Stimulated activated naive B cell treated with anti-CD40 and anti-IgM and Interleukin-4, amounts not matched to agents 10 μg/mL and 1 μg/mL and 100 μg/mL, for 72 hours (primary cell): ENCODE measurements around the gene LCTL.

Source experiments
- ATAC-seq, 2 donors: fragments of 150-1000 bp; cut with Tn5 transposase; replicated peaks; 2 replicates each; pipeline ENCODE4 v1.10.0; 2021; ENCODE audit warnings: moderate library complexity in 1 of 2
- DNase-seq: peaks from one replicate; pipeline ENCODE4 v3.0.0; 2021
- H3K27ac Mint-ChIP-seq: one replicate; pipeline ENCODE4 v1.8.0; 2022; ENCODE audit warnings: mild to moderate bottlenecking, mixed read lengths
- H3K27me3 Mint-ChIP-seq, 2 donors: one replicate each; pipeline ENCODE4 v1.8.0; 2022; ENCODE audit warnings: mixed read lengths in 2 of 2
- H3K36me3 Mint-ChIP-seq, 2 donors: one replicate each; pipeline ENCODE4 v1.8.0; 2022; ENCODE audit warnings: mixed read lengths in 2 of 2, mild to moderate bottlenecking in 1 of 2
- H3K4me1 Mint-ChIP-seq, 2 donors: one replicate each; pipeline ENCODE4 v1.8.0; 2022; ENCODE audit warnings: mixed read lengths in 2 of 2, mild to moderate bottlenecking in 1 of 2
- H3K4me3 Mint-ChIP-seq, 2 donors: one replicate each; pipeline ENCODE4 v1.8.0; 2022; ENCODE audit warnings: mild to moderate bottlenecking in 2 of 2, mixed read lengths in 2 of 2, moderate library complexity in 1 of 2
- H3K9me3 Mint-ChIP-seq, 2 donors: one replicate each; pipeline ENCODE4 v1.8.0; 2022; ENCODE audit warnings: mixed read lengths in 2 of 2, mild to moderate bottlenecking in 1 of 2

The LCTL gene

DNA sequence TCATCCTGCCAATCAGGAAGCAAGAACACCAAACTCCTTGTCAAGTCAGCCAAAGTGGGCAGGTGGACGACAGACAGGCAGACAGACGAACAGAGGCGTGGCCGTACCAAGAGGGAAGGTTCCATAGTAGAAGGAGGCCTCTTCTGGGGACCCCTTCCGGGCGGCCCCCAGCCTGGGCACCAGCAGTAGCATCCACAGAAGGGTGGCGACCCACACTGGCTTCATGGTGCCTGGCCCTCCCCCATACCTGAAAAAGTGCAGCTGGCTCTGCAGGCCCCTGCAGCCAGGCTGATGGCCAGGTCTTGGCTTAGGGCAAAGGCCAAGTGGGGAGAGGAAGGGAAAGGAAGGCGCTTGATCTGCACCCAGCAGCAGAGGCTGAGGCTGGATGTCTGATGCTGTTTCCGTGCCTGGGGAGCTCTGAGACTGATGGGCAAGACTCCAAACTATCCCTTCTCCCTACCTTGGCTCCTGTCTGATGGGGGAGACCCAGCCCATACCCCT, 607 bp downstream of the LCTL start:
- Mint-ChIP-seq H3K36me3 (peaks cover 0 to 2% of the 10 kb centered on the region in 2 donors), H3K27ac (no peak overlapping the region), H3K27me3 (peaks cover 0 to 8% of the 10 kb centered on the region in 2 donors), H3K4me3 (no peak overlapping the region), H3K9me3 (no peaks in the 10 kb centered on the region), H3K4me1 (peaks cover 6 to 10% of the 10 kb centered on the region in 2 donors)
- DNase-seq (no peak), ATAC-seq (no peak)

DNA sequence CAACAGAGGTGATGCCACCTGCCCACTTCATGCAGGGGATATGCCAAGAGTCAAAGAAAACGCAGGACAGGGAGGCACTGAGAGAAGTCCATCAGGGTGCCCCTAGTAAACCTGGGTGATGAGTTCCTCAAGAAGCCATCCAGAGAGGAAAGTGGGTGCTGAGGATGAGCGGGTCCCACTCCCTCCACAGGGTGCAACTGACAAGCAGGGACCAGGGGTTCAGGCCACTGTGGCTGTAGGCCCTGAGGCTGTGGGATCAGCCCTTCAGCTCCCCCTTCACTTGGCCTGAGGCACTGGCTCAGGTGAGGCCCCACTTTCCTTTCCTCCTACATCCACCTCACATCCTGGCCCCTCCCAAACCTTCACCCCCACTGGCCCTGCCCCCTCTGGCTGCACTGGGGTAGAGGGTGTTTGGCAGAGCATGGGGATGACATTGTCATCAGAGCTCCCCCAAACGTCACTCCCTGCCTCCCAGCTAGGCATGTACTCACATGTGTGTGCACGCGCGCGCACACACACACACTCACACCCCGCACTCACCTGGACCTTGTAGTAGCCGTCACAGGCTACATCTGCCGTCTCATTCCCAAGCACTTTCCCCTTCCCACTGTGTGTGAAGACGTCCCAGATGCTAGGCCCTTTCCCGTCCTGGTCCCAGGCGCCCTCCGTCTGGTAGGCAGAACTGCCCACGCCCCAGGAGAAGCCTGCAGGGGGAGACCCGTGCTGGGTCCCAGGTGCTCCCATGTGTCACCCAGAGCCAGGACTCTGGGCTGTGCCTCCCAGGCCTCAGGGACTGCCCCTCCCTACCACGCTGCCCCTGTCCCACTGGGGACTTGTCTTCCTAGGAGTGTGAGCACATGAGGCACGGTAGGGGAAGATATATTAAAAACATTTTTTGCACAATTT, 1.4 kb downstream of the LCTL start:
- Mint-ChIP-seq H3K36me3 (peaks cover 0 to 3% of the 10 kb centered on the region in 2 donors), H3K27me3 (peaks cover 0 to 8% of the 10 kb centered on the region in 2 donors), H3K27ac (no peak overlapping the region), H3K4me1 (peaks cover 6 to 10% of the 10 kb centered on the region in 2 donors), H3K4me3 (no peak overlapping the region), H3K9me3 (no peaks in the 10 kb centered on the region)
- DNase-seq, result no peak
- ATAC-seq, result no peak

DNA sequence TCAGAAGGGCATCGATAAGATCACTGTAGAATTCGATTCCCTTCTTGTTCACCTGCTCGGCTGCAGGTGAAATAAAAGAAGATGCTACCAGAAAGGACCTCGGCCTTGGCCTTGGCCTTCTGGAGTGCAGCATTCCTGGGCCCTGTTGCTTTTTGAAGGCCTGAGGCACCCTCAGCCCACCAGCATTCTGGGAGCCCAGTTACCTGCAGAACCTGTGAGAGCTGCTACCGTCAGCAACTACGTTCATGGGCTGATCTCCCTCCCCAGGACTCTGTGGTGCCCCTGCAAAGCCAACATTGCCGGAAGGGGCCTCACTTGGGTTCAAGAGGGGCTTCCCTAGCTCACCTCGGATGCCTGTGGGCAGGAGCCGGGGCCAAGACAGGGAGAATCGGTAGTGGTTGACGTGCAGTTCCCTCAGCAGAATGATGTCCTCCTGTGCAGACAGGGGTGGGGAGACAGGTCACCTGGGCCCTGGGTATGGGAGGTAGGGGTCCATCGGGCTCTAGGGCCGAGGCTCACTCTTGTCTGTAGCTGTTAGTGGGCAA, 2.2 kb downstream of the LCTL start:
- Mint-ChIP-seq H3K27me3 (peaks cover 0 to 8% of the 10 kb centered on the region in 2 donors), H3K36me3 (peaks cover 0 to 3% of the 10 kb centered on the region in 2 donors), H3K27ac (no peak overlapping the region), H3K4me3 (no peak overlapping the region), H3K9me3 (no peaks in the 10 kb centered on the region), H3K4me1 (peaks cover 6 to 10% of the 10 kb centered on the region in 2 donors)
- DNase-seq (no peak), ATAC-seq (no peak)

DNA sequence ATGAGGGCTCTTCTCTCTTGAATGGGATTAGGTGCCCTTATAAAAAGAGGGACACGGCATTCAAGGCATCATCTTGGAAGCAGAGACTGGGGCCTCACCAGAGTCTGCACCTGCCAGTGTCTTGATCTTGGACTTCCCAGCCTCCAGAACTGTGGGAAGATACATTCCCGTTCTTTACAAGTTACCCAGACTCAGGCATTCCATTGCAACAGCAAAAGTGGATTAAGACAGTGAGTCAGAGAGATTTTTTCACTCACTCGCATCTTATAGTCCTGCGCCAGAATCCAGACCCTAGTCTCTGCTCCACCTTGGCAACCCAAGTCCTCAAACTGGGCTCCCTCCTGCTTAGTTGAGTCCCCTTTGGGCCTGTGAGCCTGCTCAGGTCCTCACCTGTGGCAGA, 2.7 kb downstream of the LCTL start:
- Mint-ChIP-seq H3K36me3 (peaks cover 3% of the 10 kb centered on the region in 2 donors), H3K9me3 (no peaks in the 10 kb centered on the region), H3K4me3 (no peak overlapping the region), H3K27me3 (peaks cover 0 to 8% of the 10 kb centered on the region in 2 donors), H3K27ac (no peak overlapping the region), H3K4me1 (peaks cover 6 to 10% of the 10 kb centered on the region in 2 donors)
- DNase-seq, result no peak
- no peak for ATAC-seq

DNA sequence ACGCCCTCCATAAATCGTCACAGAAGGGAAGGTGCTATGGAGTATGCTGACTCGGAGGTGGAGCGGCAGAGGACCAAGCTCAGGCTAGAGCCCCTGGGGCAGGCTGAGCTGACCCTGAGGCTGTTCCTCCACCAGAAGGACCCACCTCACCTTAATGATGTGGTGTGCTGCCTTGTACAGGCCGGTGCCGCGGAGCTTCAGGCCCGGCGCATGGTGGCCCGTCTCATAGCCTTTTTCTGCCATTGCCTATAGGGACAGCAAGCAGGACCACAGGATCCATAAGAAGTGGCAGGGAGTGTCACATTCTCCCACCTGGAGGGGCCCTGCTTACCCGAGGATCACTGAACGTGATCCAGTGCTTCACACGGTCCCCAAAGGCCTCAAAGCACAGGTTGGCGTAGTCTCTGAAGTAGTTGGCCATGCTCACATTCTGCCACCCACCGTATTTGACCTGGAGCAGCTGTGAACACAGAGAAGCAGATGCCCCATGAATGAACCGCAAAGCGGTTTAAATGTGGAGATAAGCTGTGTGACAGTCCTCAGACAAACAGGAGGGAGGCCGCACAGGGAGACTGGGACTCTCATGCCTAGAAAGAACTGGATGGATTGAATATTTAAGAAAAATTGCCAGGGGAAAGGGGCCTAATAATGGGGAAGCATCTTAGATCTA, 4.8 kb downstream of the LCTL start:
- H3K4me3 Mint-ChIP-seq, result no peak overlapping the region
- H3K27me3 Mint-ChIP-seq, result no peaks in the 10 kb centered on the region
- DNase-seq, result no peak
- H3K9me3 Mint-ChIP-seq, result no peaks in the 10 kb centered on the region
- no peak for ATAC-seq
- H3K4me1 Mint-ChIP-seq, result no peaks in the 10 kb centered on the region
- H3K36me3 Mint-ChIP-seq, result peaks cover 3% of the 10 kb centered on the region in 2 donors
- no peak overlapping the region for H3K27ac Mint-ChIP-seq

DNA sequence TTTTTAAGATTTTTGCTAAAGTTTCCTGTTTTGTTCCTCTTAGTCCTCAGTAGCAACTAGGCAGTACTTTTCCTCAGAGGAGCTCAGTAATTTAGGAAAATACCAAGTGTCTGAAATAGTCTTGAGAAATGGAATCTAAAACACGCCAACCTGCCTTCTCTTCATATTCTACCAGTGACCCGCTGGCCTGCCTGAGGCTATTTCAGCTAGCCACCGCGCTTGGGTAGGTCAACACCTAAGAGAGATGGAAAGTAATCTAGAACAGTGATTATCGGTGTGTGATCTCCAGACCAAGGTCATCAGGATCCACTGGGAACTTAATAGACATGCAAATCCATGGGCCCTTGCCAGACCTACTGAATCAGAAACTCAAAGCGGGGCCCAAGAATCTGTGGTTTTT, 7.5 kb downstream of the LCTL start:
- no peak for ATAC-seq
- H3K27ac Mint-ChIP-seq, result no peak overlapping the region
- no peaks in the 10 kb centered on the region for H3K27me3 Mint-ChIP-seq
- no peak overlapping the region for H3K4me3 Mint-ChIP-seq
- peaks cover 11 to 15% of the 10 kb centered on the region in 2 donors for H3K36me3 Mint-ChIP-seq
- H3K9me3 Mint-ChIP-seq, result peaks cover 4% of the 10 kb centered on the region in 2 donors
- no peaks in the 10 kb centered on the region for H3K4me1 Mint-ChIP-seq
- no peak for DNase-seq

DNA sequence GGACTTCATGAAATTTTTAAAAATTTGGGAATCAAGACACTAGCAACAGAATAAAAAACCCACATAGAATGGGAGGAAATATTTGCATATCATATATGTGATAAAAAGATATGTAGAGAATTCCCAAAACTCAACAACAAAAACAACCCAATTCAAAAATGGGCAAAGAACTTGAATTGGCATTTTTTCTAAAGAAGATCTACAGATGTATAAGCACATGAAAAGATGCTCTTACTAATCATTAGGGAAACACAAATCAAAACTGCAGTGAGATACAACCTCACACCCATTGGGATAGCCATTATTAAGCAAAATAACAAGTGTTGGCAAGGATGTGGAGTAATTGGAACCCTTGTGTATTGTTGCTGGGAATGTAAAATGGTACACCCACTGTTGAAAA, 10.1 kb downstream of the LCTL start:
- DNase-seq (no peak), ATAC-seq (no peak)
- Mint-ChIP-seq H3K36me3 (peaks cover 19 to 23% of the 10 kb centered on the region in 2 donors), H3K4me3 (no peak overlapping the region), H3K27me3 (no peaks in the 10 kb centered on the region), H3K27ac (no peak overlapping the region), H3K9me3 (peaks cover 4% of the 10 kb centered on the region in 2 donors), H3K4me1 (no peaks in the 10 kb centered on the region)

DNA sequence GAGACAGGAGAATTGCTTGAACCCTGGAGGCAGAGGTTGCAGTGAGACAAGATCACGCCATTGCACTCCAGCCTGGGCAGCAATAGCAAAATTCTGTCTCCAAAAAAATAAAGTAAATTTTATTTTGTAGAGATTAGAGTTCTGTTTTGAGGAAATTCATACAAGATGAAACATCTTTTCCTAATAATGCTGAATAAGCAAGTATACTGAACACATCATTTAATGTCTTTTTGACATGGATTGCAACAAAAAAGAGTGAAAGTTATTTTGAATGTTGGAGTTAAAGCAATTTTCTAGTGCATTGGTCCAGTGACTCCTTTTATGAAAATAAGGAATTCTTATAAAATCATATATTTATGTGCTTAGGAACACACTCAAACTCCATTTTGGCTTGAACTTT, 20.5 kb downstream of the LCTL start:
- no peak for ATAC-seq
- H3K36me3 Mint-ChIP-seq, result peaks cover 21 to 35% of the 10 kb centered on the region in 2 donors

DNA sequence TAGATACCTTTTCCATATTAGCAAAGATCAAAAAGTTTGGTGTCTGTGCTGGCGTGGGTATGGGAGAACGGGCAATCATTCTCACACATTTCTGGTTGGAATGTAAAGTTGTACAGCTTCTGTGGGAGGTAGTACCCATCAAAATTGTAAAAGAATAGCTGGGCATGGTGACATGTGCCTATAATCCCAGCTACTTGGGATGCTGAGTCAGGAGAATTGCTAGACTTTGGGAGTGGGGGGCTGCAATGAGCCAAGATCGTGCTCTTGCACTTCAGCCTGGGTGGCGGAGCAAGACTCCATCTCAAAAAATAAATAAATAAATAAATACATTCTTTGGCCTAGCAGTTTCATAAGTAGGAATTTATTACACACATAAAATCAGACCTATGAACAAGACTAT, 22.9 kb downstream of the LCTL start:
- Mint-ChIP-seq H3K27me3 (no peaks in the 10 kb centered on the region), H3K4me3 (no peak overlapping the region), H3K36me3 (peaks cover 32 to 45% of the 10 kb centered on the region in 2 donors), H3K9me3 (no peaks in the 10 kb centered on the region), H3K4me1 (no peaks in the 10 kb centered on the region), H3K27ac (no peak overlapping the region)
- no peak for DNase-seq
- no peak for ATAC-seq

More for the DNA sequence above, 20.5 kb downstream of the LCTL start:
- Mint-ChIP-seq H3K27me3 (no peaks in the 10 kb centered on the region), H3K4me3 (no peak overlapping the region), H3K27ac (no peak overlapping the region), H3K9me3 (no peaks in the 10 kb centered on the region), H3K4me1 (no peaks in the 10 kb centered on the region)
- DNase-seq, result no peak

DNA sequence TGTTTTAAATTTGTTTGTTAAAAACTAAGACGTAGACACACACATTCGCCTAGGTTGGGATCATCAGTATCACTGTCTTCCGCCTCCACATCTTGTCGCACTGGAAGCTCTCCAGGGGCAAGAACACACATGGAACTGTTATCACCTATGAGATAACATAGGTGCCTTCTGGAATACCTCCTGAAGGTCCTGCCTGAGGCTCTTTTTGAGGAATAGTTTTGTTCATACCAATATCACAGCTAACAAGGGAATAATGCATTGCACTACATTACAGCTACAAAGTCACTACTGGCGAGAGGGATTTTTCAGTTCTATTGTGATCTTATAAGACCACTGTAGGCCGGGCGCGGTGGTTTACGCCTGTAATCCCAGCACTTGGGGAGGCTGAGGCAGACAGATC, 30.7 kb downstream of the LCTL start:
- Mint-ChIP-seq H3K27ac (no peak overlapping the region), H3K4me3 (no peak overlapping the region), H3K27me3 (no peaks in the 10 kb centered on the region), H3K36me3 (peaks cover 33 to 50% of the 10 kb centered on the region in 2 donors), H3K9me3 (no peaks in the 10 kb centered on the region), H3K4me1 (no peaks in the 10 kb centered on the region)
- ATAC-seq, result no peak
- DNase-seq, result no peak

DNA sequence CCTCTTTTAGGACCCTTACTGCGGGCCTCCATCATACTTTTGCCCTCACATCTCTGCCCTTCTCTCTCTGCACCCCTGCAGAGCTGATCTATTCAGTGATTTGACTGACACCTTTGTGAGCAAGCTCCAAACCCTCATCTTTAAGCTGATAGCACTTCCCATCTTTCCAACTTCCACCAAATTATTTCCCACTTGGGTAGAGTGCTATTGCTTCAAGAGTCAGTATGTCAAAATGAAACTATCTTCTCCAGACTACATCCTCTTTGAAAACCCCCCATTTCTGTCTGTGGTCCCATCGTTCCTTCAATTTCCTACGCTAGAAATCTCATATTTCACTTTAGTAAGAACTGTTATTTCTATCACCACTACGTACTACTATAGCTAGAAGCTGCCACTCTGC, 41.0 kb downstream of the LCTL start:
- Mint-ChIP-seq H3K9me3 (no peaks in the 10 kb centered on the region), H3K27ac (no peak overlapping the region), H3K4me3 (no peak overlapping the region), H3K36me3 (peaks cover 32 to 49% of the 10 kb centered on the region in 2 donors), H3K4me1 (peaks cover 7 to 11% of the 10 kb centered on the region in 2 donors), H3K27me3 (no peaks in the 10 kb centered on the region)
- ATAC-seq (peak in 1 of 2 donors; percentile 16), DNase-seq (no peak)

DNA sequence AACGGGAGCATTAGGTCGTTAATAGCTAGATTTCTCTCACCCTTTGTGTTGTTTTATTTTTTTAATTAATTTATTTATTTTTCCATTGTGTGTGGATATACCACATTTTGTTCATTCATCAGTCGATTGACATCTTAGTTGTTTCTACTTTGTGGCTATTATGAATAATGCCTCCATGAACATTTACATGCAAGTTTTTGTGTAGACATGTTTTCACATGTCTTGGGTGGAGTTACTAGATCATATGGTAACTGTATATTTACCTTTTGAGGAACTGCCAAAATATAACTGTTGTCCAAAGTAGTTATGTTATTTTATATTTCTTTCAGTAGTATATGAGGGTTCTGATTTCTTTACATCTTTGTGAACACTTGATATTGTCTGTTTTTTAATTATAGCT, 41.9 kb downstream of the LCTL start:
- Mint-ChIP-seq H3K27me3 (no peaks in the 10 kb centered on the region), H3K4me1 (peaks cover 7 to 11% of the 10 kb centered on the region in 2 donors), H3K36me3 (peaks cover 30 to 45% of the 10 kb centered on the region in 2 donors), H3K4me3 (no peak overlapping the region), H3K9me3 (no peaks in the 10 kb centered on the region), H3K27ac (no peak overlapping the region)
- no peak for ATAC-seq
- no peak for DNase-seq

DNA sequence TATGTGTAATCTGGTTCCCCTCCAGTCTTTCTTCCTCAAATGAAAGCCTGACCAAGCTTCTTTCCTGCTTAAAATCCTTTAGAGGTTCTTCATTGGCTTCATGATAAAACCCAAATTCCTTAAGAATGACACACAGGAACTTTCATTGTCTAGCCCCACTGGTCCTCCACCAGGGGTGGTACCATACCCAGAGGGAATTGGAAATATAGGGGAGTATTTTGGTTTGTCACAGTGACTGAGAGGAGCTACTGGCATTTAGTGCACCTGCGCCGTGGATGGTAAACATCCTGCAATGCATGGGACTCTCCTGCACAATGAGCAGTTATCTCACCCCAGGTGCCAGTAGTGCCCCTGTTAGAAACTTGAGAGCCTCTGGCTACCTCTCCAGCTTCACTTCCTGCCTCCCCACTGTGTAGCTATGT, 49.9 kb downstream of the LCTL start:
- no peak for ATAC-seq
- Mint-ChIP-seq H3K27ac (no peak overlapping the region), H3K36me3 (peaks cover 33 to 34% of the 10 kb centered on the region in 2 donors), H3K9me3 (no peaks in the 10 kb centered on the region), H3K4me3 (no peak overlapping the region), H3K4me1 (no peaks in the 10 kb centered on the region), H3K27me3 (no peaks in the 10 kb centered on the region)
- no peak for DNase-seq

DNA sequence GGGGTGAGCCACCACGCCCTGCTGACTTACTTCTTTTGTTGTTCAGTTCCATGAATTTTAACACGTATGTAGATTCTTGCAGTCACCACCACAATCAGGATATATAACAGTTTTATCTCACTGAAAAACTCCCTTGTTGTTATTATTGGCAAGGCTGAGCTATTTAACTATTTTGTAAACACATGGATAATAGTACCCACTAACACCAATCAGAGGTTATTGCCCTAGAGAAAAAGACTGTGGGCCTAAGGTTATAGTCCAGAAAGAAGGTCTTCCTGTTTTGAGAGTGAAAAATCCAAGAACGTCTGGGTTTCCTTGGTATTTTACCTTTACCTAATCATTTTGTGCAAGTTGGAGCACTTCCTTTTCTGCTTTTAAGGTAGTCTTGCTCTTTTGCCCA, 51.2 kb downstream of the LCTL start:
- Mint-ChIP-seq H3K9me3 (no peaks in the 10 kb centered on the region), H3K36me3 (peaks cover 32 to 36% of the 10 kb centered on the region in 2 donors), H3K27me3 (no peaks in the 10 kb centered on the region), H3K4me1 (no peaks in the 10 kb centered on the region), H3K4me3 (no peak overlapping the region), H3K27ac (no peak overlapping the region)
- DNase-seq, result no peak
- no peak for ATAC-seq
